Measurements from ENCODE around the gene POLR1H.

- TF ChIP-seq, protein P1, sequence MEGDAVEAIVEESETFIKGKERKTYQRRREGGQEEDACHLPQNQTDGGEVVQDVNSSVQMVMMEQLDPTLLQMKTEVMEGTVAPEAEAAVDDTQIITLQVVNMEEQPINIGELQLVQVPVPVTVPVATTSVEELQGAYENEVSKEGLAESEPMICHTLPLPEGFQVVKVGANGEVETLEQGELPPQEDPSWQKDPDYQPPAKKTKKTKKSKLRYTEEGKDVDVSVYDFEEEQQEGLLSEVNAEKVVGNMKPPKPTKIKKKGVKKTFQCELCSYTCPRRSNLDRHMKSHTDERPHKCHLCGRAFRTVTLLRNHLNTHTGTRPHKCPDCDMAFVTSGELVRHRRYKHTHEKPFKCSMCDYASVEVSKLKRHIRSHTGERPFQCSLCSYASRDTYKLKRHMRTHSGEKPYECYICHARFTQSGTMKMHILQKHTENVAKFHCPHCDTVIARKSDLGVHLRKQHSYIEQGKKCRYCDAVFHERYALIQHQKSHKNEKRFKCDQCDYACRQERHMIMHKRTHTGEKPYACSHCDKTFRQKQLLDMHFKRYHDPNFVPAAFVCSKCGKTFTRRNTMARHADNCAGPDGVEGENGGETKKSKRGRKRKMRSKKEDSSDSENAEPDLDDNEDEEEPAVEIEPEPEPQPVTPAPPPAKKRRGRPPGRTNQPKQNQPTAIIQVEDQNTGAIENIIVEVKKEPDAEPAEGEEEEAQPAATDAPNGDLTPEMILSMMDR (IDR thresholded peaks at IDR 0.05), result no peak
- TF ChIP-seq POLR2A (IDR thresholded peaks at IDR 0.05; ENCODE audit: low read depth) (no peak), POLR2AphosphoS5 (IDR thresholded peaks at IDR 0.05) (no peak), EP300 (IDR thresholded peaks at IDR 0.05) (no peak)
These were observed 5.6 kb upstream of the POLR1H start for GRCh38 chr6:30055513-30055912.
